Mucosa of descending colon (tissue), 3 donors: ENCODE measurements around the gene GRK5. TPM values are rescaled to one million over a fixed set of nuclear protein-coding genes. Genes with fewer than 3 reads are reported as not detected.

Experiments
- ATAC-seq: fragments of 200-7000 bp; cut with Tn5 transposase; one replicate; pipeline ENCODE4 v1.9.1; 2020; ENCODE audit warnings: mild to moderate bottlenecking, moderate library complexity
- DNase-seq, 3 donors: peaks; one replicate each; pipeline ENCODE4 v3.0.0-alpha.2; 2020
- H3K36me3 ChIP-seq: fragments of 200-600 bp; one replicate; pipeline ENCODE4 v1.8.0; 2021; ENCODE audit warnings: low read depth, mild to moderate bottlenecking
- H3K4me1 ChIP-seq: fragments of 200-600 bp; one replicate; pipeline ENCODE4 v1.8.0; 2021; ENCODE audit warnings: low read depth, mild to moderate bottlenecking
- H3K4me3 ChIP-seq: fragments of 200-600 bp; one replicate; pipeline ENCODE4 v1.8.0; 2021; ENCODE audit warnings: mild to moderate bottlenecking
- H3K9me3 ChIP-seq: fragments of 200-600 bp; one replicate; pipeline ENCODE4 v1.8.0; 2021; ENCODE audit warnings: mild to moderate bottlenecking
- intact Hi-C, 2 donors: fragments of 100-400 bp; cut with DNase I in 1 of 2; cut with micrococcal nuclease in 1 of 2; formaldehyde crosslinking; loops; one replicate each; pipeline versions ENCODE4 v1.11.0 to v1.11.1; 2022; cut with DNase I, micrococcal nuclease
- total RNA-seq, 3 donors: library from RNA; stranded (reverse); fragmentation: NEBNext Ultra II Directional in 2 of 3; extraction: Animal tissue kit (Norgen Biotek cat#: 25700) in 2 of 3; gene quantifications; one replicate each; pipeline versions ENCODE4 v1.2.1 to v1.2.4, GENCODE V29; 2021 to 2023
- TF ChIP-seq, protein P1 (sequence below): fragments of 200-600 bp; IDR thresholded peaks from one replicate; pipeline ENCODE4 v1.8.0; 2022; ENCODE audit warnings: antibody characterized with exemption, mild to moderate bottlenecking
- donor health status: DM: no; HTN: no; CAD: no; lungs with moderate emphysema.
- donor health status: DM: no; HTN: no; CAD: no.
- donor health status: DM: no; HTN: yes; CAD: no.

The GRK5 gene
- total RNA-seq, 3 donors from 2014 or later, result 6.6 to 27.1 (median 8.3) TPM

DNA sequence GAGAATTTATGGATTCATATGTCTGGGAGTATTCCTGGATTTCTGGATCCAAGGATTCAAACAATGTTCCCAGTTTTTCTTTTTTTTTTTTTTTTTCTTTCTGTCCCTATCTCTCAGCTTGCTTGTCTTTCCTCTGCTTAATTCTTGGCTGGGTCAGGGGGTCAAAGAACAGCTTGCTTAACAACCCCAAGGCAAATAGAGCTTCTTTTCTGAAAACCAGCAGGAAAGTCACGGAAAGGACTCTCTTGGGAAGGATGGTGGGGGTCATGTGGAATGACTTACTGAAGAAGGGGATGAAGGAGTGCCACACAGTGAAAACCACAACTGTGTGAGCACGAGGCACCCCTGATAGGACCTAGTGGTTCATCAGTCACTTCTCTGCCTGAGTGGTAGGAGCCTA lies 36.1 kb downstream of the GRK5 start:
- no peaks in the 10 kb centered on the region for H3K4me1 ChIP-seq
- DNase-seq, result no peak
- TF ChIP-seq, protein P1, sequence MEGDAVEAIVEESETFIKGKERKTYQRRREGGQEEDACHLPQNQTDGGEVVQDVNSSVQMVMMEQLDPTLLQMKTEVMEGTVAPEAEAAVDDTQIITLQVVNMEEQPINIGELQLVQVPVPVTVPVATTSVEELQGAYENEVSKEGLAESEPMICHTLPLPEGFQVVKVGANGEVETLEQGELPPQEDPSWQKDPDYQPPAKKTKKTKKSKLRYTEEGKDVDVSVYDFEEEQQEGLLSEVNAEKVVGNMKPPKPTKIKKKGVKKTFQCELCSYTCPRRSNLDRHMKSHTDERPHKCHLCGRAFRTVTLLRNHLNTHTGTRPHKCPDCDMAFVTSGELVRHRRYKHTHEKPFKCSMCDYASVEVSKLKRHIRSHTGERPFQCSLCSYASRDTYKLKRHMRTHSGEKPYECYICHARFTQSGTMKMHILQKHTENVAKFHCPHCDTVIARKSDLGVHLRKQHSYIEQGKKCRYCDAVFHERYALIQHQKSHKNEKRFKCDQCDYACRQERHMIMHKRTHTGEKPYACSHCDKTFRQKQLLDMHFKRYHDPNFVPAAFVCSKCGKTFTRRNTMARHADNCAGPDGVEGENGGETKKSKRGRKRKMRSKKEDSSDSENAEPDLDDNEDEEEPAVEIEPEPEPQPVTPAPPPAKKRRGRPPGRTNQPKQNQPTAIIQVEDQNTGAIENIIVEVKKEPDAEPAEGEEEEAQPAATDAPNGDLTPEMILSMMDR, result no peak
- intact Hi-C loops, result no loop called here
- no peaks in the 10 kb centered on the region for H3K9me3 ChIP-seq
- H3K36me3 ChIP-seq, result no peaks in the 10 kb centered on the region
- no peak for ATAC-seq
- H3K4me3 ChIP-seq, result no peak overlapping the region

DNA sequence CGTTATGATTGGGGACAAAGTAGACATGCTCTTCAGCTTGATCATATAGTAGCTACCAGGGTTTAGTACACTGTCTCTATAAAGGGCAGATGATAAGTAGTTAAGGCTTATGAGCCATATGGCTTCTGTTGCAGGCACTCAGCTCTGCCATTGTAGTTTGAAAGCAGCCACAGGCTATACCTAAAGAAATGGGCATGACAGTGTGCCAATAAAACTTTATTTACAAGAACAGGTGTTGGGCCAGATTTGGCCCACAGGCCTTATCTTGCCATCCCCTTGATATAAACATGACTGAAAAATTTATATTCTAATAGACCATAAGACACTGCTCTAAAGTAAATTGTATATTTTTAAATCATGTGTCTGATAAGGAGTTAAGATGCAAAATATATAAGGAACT lies 36.6 kb downstream of the GRK5 start:
- DNase-seq, result no peak
- no peaks in the 10 kb centered on the region for H3K4me1 ChIP-seq
- no peaks in the 10 kb centered on the region for H3K36me3 ChIP-seq
- no peak for ATAC-seq
- H3K9me3 ChIP-seq, result no peaks in the 10 kb centered on the region
- H3K4me3 ChIP-seq, result no peak overlapping the region
- intact Hi-C loops, result no loop called here
- TF ChIP-seq, protein P1, result no peak

DNA sequence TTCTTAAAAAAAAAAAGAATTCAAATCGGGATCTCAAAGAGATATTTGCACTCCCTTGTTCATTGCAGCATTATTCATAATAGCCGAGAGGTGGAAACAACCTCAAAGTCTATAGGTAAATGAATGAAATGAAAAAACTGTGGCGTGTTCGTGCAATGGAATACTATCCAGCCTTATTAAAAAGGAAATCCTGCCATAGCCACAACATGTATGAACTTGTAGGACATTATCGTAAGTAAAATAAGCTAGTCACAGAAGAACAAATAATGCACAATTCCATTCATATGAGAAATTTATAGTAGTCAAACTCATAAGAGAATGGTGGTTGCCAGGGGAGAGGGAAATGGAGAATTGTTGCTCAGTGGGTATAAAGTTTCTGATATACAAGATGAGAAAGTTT lies 37.9 kb downstream of the GRK5 start:
- H3K4me1 ChIP-seq, result no peaks in the 10 kb centered on the region
- intact Hi-C loops, result no loop called here
- ATAC-seq (no peak), DNase-seq (no peak)
- no peak overlapping the region for H3K4me3 ChIP-seq
- H3K36me3 ChIP-seq, result no peaks in the 10 kb centered on the region
- no peaks in the 10 kb centered on the region for H3K9me3 ChIP-seq
- TF ChIP-seq, protein P1, result no peak

DNA sequence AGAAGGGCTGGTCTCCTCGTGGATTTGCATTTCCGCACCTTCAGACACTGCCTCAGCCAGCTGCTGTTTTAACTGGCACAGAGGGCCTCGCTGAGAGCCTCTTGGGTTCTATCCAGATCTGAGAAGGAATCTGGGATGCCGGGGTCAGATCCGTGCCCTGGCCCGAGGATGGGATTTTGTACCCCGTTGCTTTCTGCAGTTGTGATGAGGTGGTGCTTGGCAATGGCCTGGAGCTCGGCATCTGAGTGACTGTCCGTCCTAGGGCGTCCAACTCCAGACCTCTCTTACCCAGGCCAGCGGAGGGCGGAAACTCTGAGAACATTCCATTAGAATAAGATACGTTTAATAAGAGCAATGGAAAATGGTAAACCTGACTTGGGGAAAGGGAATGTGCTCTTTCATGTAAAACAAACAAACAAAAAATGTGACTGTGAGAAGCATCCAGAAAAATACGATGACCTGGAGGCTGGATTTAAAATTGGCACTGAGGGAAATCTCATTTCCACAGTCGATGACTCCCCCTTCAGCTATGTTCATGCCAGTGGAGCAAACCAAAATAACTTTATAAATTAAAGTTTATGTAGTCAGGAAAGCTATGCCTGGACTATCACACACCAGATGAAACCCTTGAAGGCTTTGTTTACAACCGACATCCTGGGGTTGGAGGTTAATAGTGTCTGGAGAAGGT lies 39.6 kb downstream of the GRK5 start:
- Histone ChIP-seq H3K4me3 (no peak overlapping the region), H3K4me1 (peaks cover 5% of the 10 kb centered on the region), H3K36me3 (no peaks in the 10 kb centered on the region), H3K9me3 (no peaks in the 10 kb centered on the region)
- TF ChIP-seq, protein P1, result no peak
- ATAC-seq (peak; percentile 12), DNase-seq (no peak)
- intact Hi-C loops, result no loop called here

DNA sequence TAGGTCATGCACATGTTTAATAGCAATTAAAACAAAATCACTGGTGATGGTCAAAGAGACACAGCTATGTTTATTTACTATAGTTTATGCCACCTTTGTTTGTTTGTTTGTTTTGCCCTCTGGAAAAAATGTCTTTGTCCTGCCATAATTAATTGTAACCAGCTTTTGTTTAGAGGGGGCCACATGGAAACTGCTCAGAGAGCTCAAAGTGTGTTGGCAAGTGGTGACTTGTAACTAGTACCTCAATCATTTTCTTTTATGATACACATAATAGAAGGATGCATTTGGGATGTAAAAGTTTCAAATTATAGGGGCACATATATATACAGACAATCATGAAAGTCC lies 40.2 kb downstream of the GRK5 start:
- H3K4me3 ChIP-seq, result no peak overlapping the region
- no peak for ATAC-seq
- DNase-seq, result no peak
- H3K4me1 ChIP-seq, result peaks cover 5% of the 10 kb centered on the region
- no peaks in the 10 kb centered on the region for H3K9me3 ChIP-seq
- no peaks in the 10 kb centered on the region for H3K36me3 ChIP-seq
- TF ChIP-seq, protein P1, result no peak
- intact Hi-C loops, result no loop called here

DNA sequence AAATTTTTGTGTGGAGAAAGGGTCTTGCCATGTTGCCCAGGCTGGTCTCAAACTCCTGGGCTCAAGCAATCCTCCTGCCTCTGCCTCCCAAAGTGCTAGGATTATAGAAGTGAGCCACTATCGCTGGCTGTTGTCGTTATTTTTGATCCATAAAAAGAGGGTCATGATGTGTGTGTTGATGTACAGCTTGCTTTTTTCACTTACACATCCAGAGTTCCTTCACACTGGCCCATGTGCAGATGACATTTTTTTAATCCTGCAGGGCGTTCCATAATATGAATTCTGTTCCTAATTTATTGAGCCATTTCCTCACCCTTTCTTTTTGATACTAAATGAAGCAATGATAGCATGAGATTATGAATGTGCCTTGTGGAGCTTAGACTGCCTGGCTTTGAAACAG lies 40.8 kb downstream of the GRK5 start:
- ATAC-seq (no peak), DNase-seq (no peak)
- H3K9me3 ChIP-seq, result no peaks in the 10 kb centered on the region
- intact Hi-C loops, result no loop called here
- H3K36me3 ChIP-seq, result no peaks in the 10 kb centered on the region
- TF ChIP-seq, protein P1, result no peak
- no peak overlapping the region for H3K4me3 ChIP-seq
- peaks cover 5% of the 10 kb centered on the region for H3K4me1 ChIP-seq
